K562 (cell line): ENCODE results near the gene MAP2K6. TPM values are rescaled to one million over a fixed set of nuclear protein-coding genes. Genes with fewer than 3 reads are reported as not detected.
A peak's percentile ranks its signal among the peaks of the same experiment; 100 is the strongest.

Experiments
- ATAC-seq: fragments of 200-7000 bp; cut with Tn5 transposase; 3 replicates; pipeline ENCODE4 v1.9.1; 2020; ENCODE audit warnings: moderate library complexity
- BruUV-seq: library from RNA; stranded (reverse); fragments of 400-500 nt; replicated peaks from 2 replicates; lab custom pipeline; 2021; lab: Mats Ljungman, UMichigan
- CTCF ChIA-PET: fragments of 300-600 bp; formaldehyde crosslinking; extraction: SDS; loops from one replicate; lab custom pipeline; 2021; ENCODE audit warnings: low intra/inter-chr PET ratio; lab: Yijun Ruan, JAX
- POLR2A ChIA-PET: fragments of 300-600, 350-650 bp; sonication (Branson Sonifier 250); formaldehyde crosslinking; extraction: SDS; loops from one replicate; lab custom pipeline; 2021; ENCODE audit warnings: antibody characterized with exemption, inconsistent platforms; lab: Yijun Ruan, JAX
- DNase-seq, 4 experiments: peaks; one replicate each; pipeline versions ENCODE4 v3.0.0 to v3.0.0-alpha.2; 2011 to 2018; ENCODE audit warnings: low spot score in 3 of 4, mixed read lengths in 3 of 4; ENCODE audit errors: extremely low read depth in 1 of 4
- FAIRE-seq: peaks from 2 replicates; lab custom pipeline; 2011; peaks lifted over from hg19 to GRCh38; lab: Jason Lieb, UNC
- H2AFZ ChIP-seq: 2 replicates; pipeline ENCODE4 v1.6.0; 2011; ENCODE audit warnings: low read depth, low read length, control low read depth, inconsistent platforms
- H3K27ac ChIP-seq: fragments of 200-600 bp; 3 replicates; pipeline ENCODE4 v1.8.0; 2011; ENCODE audit warnings: low read depth, mild to moderate bottlenecking, control low read depth, inconsistent platforms, low read length, moderate library complexity, mixed read lengths; ENCODE audit errors: extremely low read depth
- H3K27me3 ChIP-seq, 2 experiments: fragments of 300-600 bp in 1 of 2; 2 replicates in 1 of 2; 3 replicates in 1 of 2; pipeline versions ENCODE4 v1.6.0 to v1.8.0; 2011; ENCODE audit warnings: inconsistent platforms in 2 of 2, low read length in 2 of 2, mild to moderate bottlenecking in 1 of 2, mixed read lengths in 1 of 2, moderate library complexity in 1 of 2; ENCODE audit not compliant: control insufficient read depth in 2 of 2, insufficient read depth in 2 of 2
- H3K36me3 ChIP-seq: fragments of 300-600 bp; 3 replicates; pipeline ENCODE4 v1.8.0; 2011; ENCODE audit warnings: mild to moderate bottlenecking, low read length, inconsistent platforms; ENCODE audit not compliant: control insufficient read depth, insufficient read depth
- H3K4me1 ChIP-seq, 2 experiments: fragments of 200-600 bp in 1 of 2; replicated peaks in 1 of 2; 2 replicates in 1 of 2; 3 replicates in 1 of 2; pipeline versions ENCODE4 v1.5.1 to v1.8.0; 2011; ENCODE audit warnings: inconsistent platforms in 2 of 2, low read length in 2 of 2, mild to moderate bottlenecking in 1 of 2, mixed read lengths in 1 of 2, moderate library complexity in 1 of 2; ENCODE audit not compliant: control insufficient read depth in 2 of 2, insufficient read depth in 2 of 2
- H3K4me2 ChIP-seq: 2 replicates; pipeline ENCODE4 v1.6.1; 2011; ENCODE audit warnings: low read length, control low read depth, inconsistent platforms, mixed read lengths; ENCODE audit not compliant: insufficient read depth
- H3K4me3 ChIP-seq: fragments of 200-600 bp; sonication (generic), shearing (Covaris generic); 2 replicates; pipeline ENCODE4 v1.5.1; 2016; ENCODE audit warnings: control low read depth, inconsistent platforms
- H3K79me2 ChIP-seq: fragments of 200-600 bp; 3 replicates; pipeline ENCODE4 v1.8.0; 2011; ENCODE audit warnings: low read length, inconsistent platforms; ENCODE audit not compliant: control insufficient read depth, insufficient read depth
- H3K9ac ChIP-seq, 2 experiments: 2 replicates each; pipeline versions ENCODE4 v1.6.0 to v1.6.1; 2011; ENCODE audit warnings: low read depth in 2 of 2, low read length in 2 of 2, control low read depth in 1 of 2, inconsistent platforms in 1 of 2, mild to moderate bottlenecking in 1 of 2, mixed read lengths in 1 of 2; ENCODE audit not compliant: insufficient read depth in 1 of 2
- H3K9me1 ChIP-seq: one replicate; pipeline ENCODE4 v1.6.0; 2011; ENCODE audit warnings: inconsistent platforms, mild to moderate bottlenecking, low read length, moderate library complexity; ENCODE audit not compliant: control insufficient read depth, insufficient read depth
- H3K9me3 ChIP-seq: replicated peaks from 2 replicates; pipeline ENCODE4 v1.5.1; 2011; ENCODE audit warnings: low read depth, low read length, inconsistent platforms; ENCODE audit not compliant: control insufficient read depth, insufficient read depth
- H4K20me1 ChIP-seq: replicated peaks from 2 replicates; pipeline ENCODE4 v1.6.1; 2011; ENCODE audit warnings: low read length, inconsistent platforms, mixed read lengths; ENCODE audit not compliant: control insufficient read depth, insufficient read depth
- ARID4B ChIP-seq: sonication (generic); formaldehyde crosslinking; IDR thresholded peaks from 2 replicates; pipeline ENCODE4 v1.8.0; 2022; ENCODE audit warnings: mild to moderate bottlenecking, missing genetic modification reagents
- ZBTB40 ChIP-seq, 2 experiments: fragments of 450-650 bp in 1 of 2; sonication (generic) in 1 of 2; formaldehyde crosslinking in 1 of 2; IDR thresholded peaks; 2 replicates each; pipeline versions ENCODE4 v1.7.1 to v1.9.0; 2016 to 2022; ENCODE audit warnings: inconsistent platforms in 1 of 2, mild to moderate bottlenecking in 1 of 2, missing genetic modification reagents in 1 of 2
- ZNF384 ChIP-seq: IDR thresholded peaks from 2 replicates; pipeline ENCODE4 v1.6.1; 2012; ENCODE audit warnings: low read depth, low read length, improper control_type of control experiment
- WGBS: fragments of 100-300 bp; shearing (Covaris generic); methylation state at CpG from one replicate; pipeline ENCODE4 v1.1.6; 2016; ENCODE audit warnings: low coverage, mixed read lengths; ENCODE audit not compliant: insufficient coverage; ENCODE audit errors: missing lambda C conversion rate; 5-methylcytosine and 5-hydroxymethylcytosine counted together
- in situ Hi-C: fragments of 300-500 bp; cut with MboI; formaldehyde crosslinking; loops from 4 replicates; pipeline ENCODE4 v1.15.0; 2018; ENCODE audit warnings: inconsistent platforms, mixed read lengths
- intact Hi-C: fragments of 100-400 bp; cut with micrococcal nuclease; formaldehyde crosslinking; loops from 2 replicates; pipeline ENCODE4 v1.14.2; 2022
- polyA plus RNA-seq, 8 experiments: library from polyadenylated mRNA; depleted of rRNA in 4 of 8; stranded (reverse) in 5 of 8; unstranded in 3 of 8; fragments of >200 nt; fragmentation: Nextera tagmentation in 2 of 8; fragmentation: Illumina TruSeq in 1 of 8; extraction: Ambion mirVana in 2 of 8; extraction: Trizol in 1 of 8; gene quantifications; 2 replicates each; pipeline versions ENCODE4 v1.2.1 to v1.2.3, GENCODE V29; 2011 to 2014; ENCODE audit warnings: inconsistent platforms in 1 of 8, missing spikeins in 1 of 8
- total RNA-seq, 7 experiments: library from RNA; depleted of rRNA in 6 of 7; stranded (reverse); fragments of >200 nt in 6 of 7; fragmentation: Illumina TruSeq in 2 of 7; extraction: Trizol in 2 of 7; gene quantifications; 2 replicates each; pipeline versions ENCODE4 v1.2.1 to v1.2.3, GENCODE V29; 2011 to 2021; ENCODE audit warnings: low replicate concordance in 1 of 7

The MAP2K6 gene
- total and polyA plus RNA-seq, 9 of the 15 experiments (the other 6 are each of a cell fraction or from before 2014, with no cell fraction given) = 0.07 to 0.13 TPM; not detected in 7

- TF ChIP-seq ARID4B = no peak
Measured at GRCh38 chr17:69535016-69535570, 120.6 kb downstream of the MAP2K6 start (continued).

- Histone ChIP-seq H3K4me3 (no peak overlapping the region), H3K9me1 (no peaks in the 10 kb centered on the region), H2AFZ (no peak overlapping the region), H3K27ac (no peak overlapping the region), H3K36me3 (no peaks in the 10 kb centered on the region), H4K20me1 (no peaks in the 10 kb centered on the region), H3K9ac (no peak overlapping the region), H3K4me2 (no peak overlapping the region), H3K9me3 (no peaks in the 10 kb centered on the region), H3K79me2 (no peaks in the 10 kb centered on the region), H3K27me3 (no peaks in the 10 kb centered on the region), H3K4me1 (no peaks in the 10 kb centered on the region)
- POLR2A ChIA-PET = no interaction called here
- WGBS = 0% methylated on average over 2 of the region's 2 CpGs
- DNase-seq (no peak), ATAC-seq (no peak), FAIRE-seq (no peak)
- in situ Hi-C loops (no loop called here), intact Hi-C loops (no loop called here)
- CTCF ChIA-PET = no interaction called here
- no TSS peak for BruUV-seq
- TF ChIP-seq ZBTB40 (IDR thresholded peaks at IDR 0.05) (peak; percentile 86), ZBTB40 (CRISPR knock-in tag; IDR thresholded peaks at IDR 0.05) (no peak), ZNF384 (peak; percentile 26; the same call in 1 of the 2 replicates)
Measured at GRCh38 chr17:69538795-69539194, 124.3 kb downstream of the MAP2K6 start.
